DOHH2 (cell line): ENCODE data around the gene CROCC.

Experiments
- H3F3A ChIP-seq: fragments of 200-600 bp; sonication (generic), shearing (Covaris generic); 2 replicates; pipeline ENCODE4 v1.6.0; 2016; ENCODE audit warnings: antibody characterized with exemption, mild to moderate bottlenecking; ENCODE audit not compliant: control insufficient read depth, insufficient read depth
- H3K27ac ChIP-seq: fragments of 200-600 bp; sonication (generic); 2 replicates; pipeline ENCODE4 v1.5.1; 2014; ENCODE audit warnings: low read depth, mild to moderate bottlenecking, low read length, moderate library complexity
- H3K27me3 ChIP-seq: fragments of 200-600 bp; sonication (generic); 2 replicates; pipeline ENCODE4 v1.6.1; 2014; ENCODE audit warnings: mild to moderate bottlenecking, low read length, mixed read lengths; ENCODE audit not compliant: control insufficient read depth
- H3K36me3 ChIP-seq: fragments of 200-600 bp; sonication (generic); 2 replicates; pipeline ENCODE4 v1.6.1; 2014; ENCODE audit warnings: mild to moderate bottlenecking, low read length, moderate library complexity, mixed read lengths; ENCODE audit not compliant: control insufficient read depth
- H3K4me1 ChIP-seq: fragments of 200-600 bp; sonication (generic); 2 replicates; pipeline ENCODE4 v1.6.1; 2014; ENCODE audit warnings: mild to moderate bottlenecking, low read length, mixed read lengths; ENCODE audit not compliant: control insufficient read depth
- H3K4me2 ChIP-seq: fragments of 200-600 bp; sonication (generic); 2 replicates; pipeline ENCODE4 v1.6.0; 2014; ENCODE audit warnings: mild to moderate bottlenecking, low read length, moderate library complexity
- H3K4me3 ChIP-seq: fragments of 200-600 bp; sonication (generic); 2 replicates; pipeline ENCODE4 v1.5.1; 2014; ENCODE audit warnings: mild to moderate bottlenecking, low read length, mixed read lengths
- H3K79me2 ChIP-seq: fragments of 200-600 bp; sonication (generic); 2 replicates; pipeline ENCODE4 v1.6.1; 2014; ENCODE audit warnings: mild to moderate bottlenecking, low read length, mixed read lengths; ENCODE audit not compliant: control insufficient read depth
- H3K9me2 ChIP-seq: fragments of 200-600 bp; sonication (generic); replicated peaks from 2 replicates; pipeline ENCODE4 v1.6.1; 2014; ENCODE audit warnings: mild to moderate bottlenecking, low read length, mixed read lengths; ENCODE audit not compliant: control insufficient read depth
- H3K9me3 ChIP-seq: fragments of 200-600 bp; sonication (generic); 2 replicates; pipeline ENCODE4 v1.6.1; 2014; ENCODE audit warnings: antibody characterized with exemption, low read length, mixed read lengths; ENCODE audit not compliant: control insufficient read depth, insufficient read depth
- H4K20me1 ChIP-seq: fragments of 200-600 bp; sonication (generic); 2 replicates; pipeline ENCODE4 v1.6.0; 2014; ENCODE audit warnings: low read depth, mild to moderate bottlenecking, antibody characterized with exemption, low read length, moderate library complexity; ENCODE audit not compliant: control insufficient read depth, insufficient read depth
- CTCF ChIP-seq: fragments of 200-600 bp; sonication (generic); IDR thresholded peaks from one replicate; pipeline ENCODE4 v1.5.1; 2014; ENCODE audit warnings: antibody characterized with exemption, mild to moderate bottlenecking, low read depth, low read length; ENCODE audit not compliant: poor library complexity, severe bottlenecking
- EZH2phosphoT487 ChIP-seq: fragments of 200-600 bp; sonication (generic); IDR thresholded peaks from 2 replicates; pipeline ENCODE4 v1.6.1; 2017; ENCODE audit warnings: borderline replicate concordance, mild to moderate bottlenecking, antibody characterized with exemption, low read length, moderate library complexity, mixed read lengths

CROCC gene

GRCh38 chr1:16954579-16954978 lies 32.8 kb downstream of the CROCC start:
- Histone ChIP-seq H3K9me3 (no peaks in the 10 kb centered on the region), H3K4me1 (no peaks in the 10 kb centered on the region), H3F3A (no peaks in the 10 kb centered on the region), H3K36me3 (no peaks in the 10 kb centered on the region), H3K9me2 (no peaks in the 10 kb centered on the region), H3K27me3 (no peaks in the 10 kb centered on the region), H3K4me3 (no peak overlapping the region), H3K79me2 (no peaks in the 10 kb centered on the region), H3K27ac (no peak overlapping the region), H4K20me1 (no peaks in the 10 kb centered on the region), H3K4me2 (no peak overlapping the region)
- TF ChIP-seq EZH2phosphoT487: no peak
- no peak for TF ChIP-seq CTCF

- Histone ChIP-seq H3F3A (no peaks in the 10 kb centered on the region), H3K27me3 (no peaks in the 10 kb centered on the region), H3K4me3 (no peak overlapping the region), H3K4me2 (no peak overlapping the region), H3K9me3 (no peaks in the 10 kb centered on the region), H3K79me2 (no peaks in the 10 kb centered on the region), H3K4me1 (no peaks in the 10 kb centered on the region), H4K20me1 (no peaks in the 10 kb centered on the region), H3K36me3 (no peaks in the 10 kb centered on the region), H3K9me2 (no peaks in the 10 kb centered on the region), H3K27ac (no peak overlapping the region)
- TF ChIP-seq EZH2phosphoT487 (no peak), CTCF (no peak)
Observed at GRCh38 chr1:16955186-16955585, 33.5 kb downstream of the CROCC start.

GRCh38 chr1:16956775-16957174 lies 35.0 kb downstream of the CROCC start:
- Histone ChIP-seq H3F3A (no peaks in the 10 kb centered on the region), H3K9me2 (no peaks in the 10 kb centered on the region), H3K79me2 (no peaks in the 10 kb centered on the region), H3K9me3 (no peaks in the 10 kb centered on the region), H4K20me1 (no peaks in the 10 kb centered on the region), H3K27me3 (no peaks in the 10 kb centered on the region), H3K4me3 (no peak overlapping the region), H3K4me1 (peaks cover 7% of the 10 kb centered on the region), H3K27ac (no peak overlapping the region), H3K36me3 (no peaks in the 10 kb centered on the region), H3K4me2 (no peak overlapping the region)
- TF ChIP-seq CTCF: no peak
- no peak for TF ChIP-seq EZH2phosphoT487

GRCh38 chr1:16957731-16958130 lies 36.0 kb downstream of the CROCC start:
- Histone ChIP-seq H3K9me3 (no peaks in the 10 kb centered on the region), H3K79me2 (no peaks in the 10 kb centered on the region)
- TF ChIP-seq EZH2phosphoT487: no peak
- no peak for TF ChIP-seq CTCF

More at GRCh38 chr1:16957731-16958130, 36.0 kb downstream of the CROCC start:
- Histone ChIP-seq H4K20me1 (no peaks in the 10 kb centered on the region), H3K27me3 (no peaks in the 10 kb centered on the region), H3K4me2 (no peak overlapping the region), H3K36me3 (no peaks in the 10 kb centered on the region), H3K4me1 (peaks cover 7% of the 10 kb centered on the region), H3K27ac (no peak overlapping the region), H3K4me3 (no peak overlapping the region), H3K9me2 (no peaks in the 10 kb centered on the region), H3F3A (no peaks in the 10 kb centered on the region)
